Islet of Langerhans (tissue), 1 donor: ENCODE results near the gene HOXA5.

Experiments
- FAIRE-seq: peaks from one replicate; lab custom pipeline; 2011; peaks lifted over from hg19 to GRCh38; lab: Jason Lieb, UNC

The HOXA5 gene

GRCh38 chr7:27132978-27133377, 10.5 kb downstream of the HOXA5 start:
- no peak for FAIRE-seq

DNA sequence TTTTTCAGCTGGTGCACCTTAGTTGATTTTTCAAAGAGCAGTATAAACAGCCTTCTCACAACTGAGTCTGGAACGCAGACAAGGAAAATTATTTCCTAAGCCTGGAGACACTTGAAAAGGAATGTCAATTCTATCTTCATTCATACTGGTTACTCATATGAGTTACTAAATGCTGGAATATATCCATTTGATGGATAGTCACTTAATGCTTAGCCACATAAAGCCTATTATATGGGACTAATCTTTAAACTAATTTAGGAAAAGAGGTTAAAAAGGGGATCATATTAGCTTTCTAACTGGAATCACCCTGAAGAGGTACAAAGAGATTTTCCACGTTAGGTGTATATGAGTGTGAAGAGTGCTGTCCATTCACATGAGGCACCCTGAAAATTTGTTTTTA, 11.3 kb downstream of the HOXA5 start:
- FAIRE-seq = no peak

- no peak for FAIRE-seq
These were observed 12.1 kb downstream of the HOXA5 start for GRCh38 chr7:27131390-27131819.

DNA sequence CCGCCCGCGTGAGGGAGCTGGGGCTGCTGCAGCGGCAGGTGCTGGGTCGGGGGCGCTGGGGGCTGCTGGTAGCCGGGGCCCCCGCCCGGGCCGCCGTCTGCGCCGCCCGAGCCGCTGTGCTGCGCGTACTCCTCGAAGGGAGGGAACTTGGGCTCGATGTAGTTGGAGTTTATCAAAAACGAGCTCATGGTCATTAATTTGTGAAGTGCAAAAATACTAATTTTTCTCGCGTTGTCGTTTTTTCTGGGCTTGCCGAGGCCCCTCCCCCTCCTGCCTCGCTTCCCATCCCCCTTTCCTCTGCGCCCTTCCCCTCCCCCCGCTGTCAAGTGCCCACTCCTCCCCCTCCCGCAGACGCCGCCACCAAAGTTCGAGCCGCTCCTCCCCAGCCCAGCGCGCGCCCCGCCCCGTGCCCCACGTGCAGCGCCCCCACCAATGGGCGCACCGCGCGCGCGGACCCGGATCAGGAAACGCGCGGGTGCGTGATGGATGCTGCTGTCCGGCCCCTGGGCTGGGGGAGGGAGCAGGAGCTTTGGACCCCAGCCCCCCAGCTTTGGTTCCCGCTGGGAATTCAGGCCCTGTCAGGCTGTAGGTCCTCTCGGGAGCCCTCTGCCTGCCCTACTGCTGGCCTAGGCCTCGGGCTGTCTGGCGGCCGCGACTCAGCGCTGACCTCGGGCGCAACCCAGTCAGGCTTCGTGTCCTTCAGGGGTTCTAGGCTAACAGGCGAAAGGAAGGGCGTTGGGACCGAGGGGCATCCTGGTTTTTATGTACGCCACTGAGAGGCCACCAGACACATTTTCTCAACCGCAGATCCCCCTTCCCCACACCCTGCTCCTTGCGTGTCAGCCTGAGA, 12.7 kb downstream of the HOXA5 start, which contains the start of gene HOXA4:
Gene HOXA4, minus strand, starts transcription at position 218 of the 850 bp plus-strand sequence. Its CDS starts 24 bp downstream, at position 194.
- no peak for FAIRE-seq

- FAIRE-seq = no peak
These were observed 13.5 kb downstream of the HOXA5 start for GRCh38 chr7:27129729-27130539.

GRCh38 chr7:27128776-27129728, 14.4 kb downstream of the HOXA5 start:
- FAIRE-seq = no peak

DNA sequence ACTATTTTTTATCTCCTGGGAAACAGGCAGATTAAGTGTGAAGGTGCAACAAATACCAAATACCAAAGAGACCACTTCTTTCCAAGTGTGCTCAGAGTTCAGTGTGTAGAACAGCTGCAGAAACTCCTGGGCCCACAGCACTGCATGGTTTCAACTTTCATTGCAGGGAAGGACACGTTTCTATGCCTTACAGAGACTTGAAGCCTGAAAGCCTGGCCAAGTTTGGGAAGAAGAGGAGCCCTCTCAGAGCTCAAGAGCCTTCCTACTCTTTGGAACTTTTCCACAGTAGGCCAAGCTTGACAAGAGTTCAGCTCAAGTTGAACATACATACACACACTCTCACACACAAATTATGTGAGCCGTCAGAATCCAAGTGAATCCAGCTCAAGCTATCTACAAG, 15.4 kb downstream of the HOXA5 start:
- FAIRE-seq = no peak

- no peak for FAIRE-seq
These were observed 16.7 kb downstream of the HOXA5 start for GRCh38 chr7:27126596-27127327.

DNA sequence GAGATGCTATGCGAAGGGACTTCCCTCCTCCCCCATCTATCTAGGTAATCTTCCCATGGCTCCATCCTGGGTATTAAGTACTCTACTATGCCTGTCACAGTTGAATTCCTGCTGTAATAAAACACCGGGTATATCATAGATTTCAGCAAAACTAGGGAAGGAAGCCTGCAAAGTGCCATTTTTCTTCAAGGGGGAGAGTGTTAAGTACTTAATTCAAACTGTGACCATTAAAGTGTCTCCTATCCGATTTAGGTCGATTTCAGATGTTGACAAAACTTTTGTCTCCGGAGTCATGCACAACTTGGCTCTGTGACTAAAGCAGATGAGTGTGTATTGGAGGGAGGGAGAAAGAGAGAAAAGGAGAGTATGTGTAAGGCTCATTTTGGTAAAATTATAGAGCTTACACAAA, 17.5 kb downstream of the HOXA5 start:
- FAIRE-seq = no peak

DNA sequence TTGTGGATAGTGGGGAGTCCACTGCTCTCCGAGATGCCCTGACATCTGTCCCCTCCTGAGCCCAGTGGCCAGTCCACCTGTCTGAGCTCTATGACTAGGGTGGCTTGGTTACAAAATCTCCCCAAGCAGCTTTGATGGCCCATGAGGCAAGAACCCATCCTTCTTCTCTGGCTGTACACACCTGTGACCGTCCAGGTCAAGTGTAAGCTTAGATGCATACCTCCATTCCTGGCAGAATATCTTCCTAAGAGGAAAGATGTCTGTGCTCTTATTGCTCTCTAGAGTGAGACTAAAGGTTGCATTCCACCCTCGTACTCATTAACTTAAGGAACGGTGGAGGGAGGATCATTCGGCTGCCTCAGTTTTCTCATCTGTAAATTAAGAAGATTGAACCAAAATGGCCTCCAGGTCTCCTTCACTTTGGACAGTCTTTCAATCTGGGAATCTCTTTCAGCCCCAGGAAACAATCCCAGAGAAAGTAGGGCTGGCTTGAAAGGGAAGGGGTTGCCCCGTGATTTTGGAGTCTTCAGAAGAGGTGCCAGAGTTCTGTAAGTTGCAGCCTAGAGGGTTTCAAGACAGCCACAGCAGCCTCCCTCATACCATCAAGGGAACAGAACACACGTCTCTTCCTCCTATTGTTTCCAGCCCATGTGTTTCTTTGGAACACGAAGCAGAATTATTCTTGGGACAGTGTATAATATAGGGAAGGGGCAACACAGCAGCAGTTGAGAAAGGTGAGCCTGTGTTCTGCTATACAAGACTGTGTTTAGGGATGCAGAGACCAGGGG, 18.4 kb downstream of the HOXA5 start:
- no peak for FAIRE-seq

GRCh38 chr7:27124096-27124901, 19.2 kb downstream of the HOXA5 start:
- no peak for FAIRE-seq

DNA sequence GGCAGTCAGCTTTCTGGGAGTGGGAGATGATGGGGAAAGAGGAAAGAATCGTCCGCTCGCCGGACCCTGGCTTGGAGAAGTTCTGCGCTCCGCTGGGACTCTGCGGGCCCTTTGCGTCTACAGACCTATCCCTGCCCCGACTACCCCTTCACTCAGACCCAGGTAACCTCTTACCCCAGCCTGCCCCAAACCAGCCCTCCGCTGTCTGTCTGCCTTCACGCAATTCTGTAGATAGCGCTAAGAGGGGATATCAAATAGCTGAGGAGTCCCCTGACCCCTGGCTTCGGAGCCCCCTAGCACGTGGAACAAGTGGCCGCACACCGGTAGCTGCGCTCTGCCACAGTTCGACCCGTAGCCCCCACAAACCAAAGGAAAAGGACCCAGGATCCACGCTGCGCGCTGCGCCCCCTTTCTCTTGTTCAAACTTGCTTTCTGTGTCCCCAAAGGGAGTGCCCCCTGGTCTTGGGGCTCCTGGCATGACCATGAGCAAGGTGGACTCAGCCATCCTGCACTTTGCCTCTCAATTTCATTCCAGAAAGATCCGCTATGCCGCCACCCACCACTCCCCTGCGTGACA, 19.9 kb downstream of the HOXA5 start:
- no peak for FAIRE-seq

DNA sequence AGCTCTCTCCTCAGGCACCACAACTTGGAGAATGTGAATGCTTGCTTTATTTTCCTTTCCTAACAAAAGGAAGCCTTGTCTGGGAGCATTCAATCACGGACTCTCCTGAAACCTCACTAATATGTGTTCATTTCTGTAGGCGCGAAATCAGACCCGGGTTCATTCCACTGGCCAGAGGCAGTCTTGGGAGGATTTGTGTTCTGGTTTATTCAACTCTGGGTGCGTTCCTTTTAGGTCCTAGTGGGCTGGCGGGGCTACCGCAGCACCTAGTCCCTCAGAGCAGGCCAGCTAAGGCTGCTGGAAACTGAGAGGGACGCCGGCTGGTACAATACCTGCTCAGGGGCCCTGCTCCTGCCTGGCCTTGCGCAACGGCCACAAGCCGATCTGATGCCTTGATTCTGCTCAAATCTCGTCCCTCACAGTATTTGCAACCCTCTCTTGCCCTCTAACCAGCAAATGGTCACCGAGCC, 20.4 kb downstream of the HOXA5 start:
- FAIRE-seq = no peak

- no peak for FAIRE-seq
These were observed 21.2 kb downstream of the HOXA5 start for GRCh38 chr7:27122077-27122910.

DNA sequence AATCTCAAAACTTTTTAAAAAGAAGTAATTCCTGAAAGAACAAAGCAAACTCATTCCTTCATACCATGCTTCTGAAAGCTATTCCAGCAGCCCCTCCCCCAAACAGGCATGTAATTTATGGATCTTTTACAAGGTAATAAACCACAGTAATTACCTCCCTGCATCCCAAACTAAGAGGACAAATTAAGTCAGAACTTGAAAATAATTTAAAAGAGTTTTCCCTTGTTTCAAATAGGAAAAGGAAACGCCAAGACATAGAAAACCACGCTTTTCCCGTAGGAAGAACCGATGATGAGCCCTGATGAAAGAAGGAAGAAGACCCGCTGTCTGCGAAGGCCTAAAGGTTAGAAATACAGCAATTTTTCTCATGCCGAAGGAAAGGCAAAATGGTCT, 21.8 kb downstream of the HOXA5 start:
- FAIRE-seq = no peak

DNA sequence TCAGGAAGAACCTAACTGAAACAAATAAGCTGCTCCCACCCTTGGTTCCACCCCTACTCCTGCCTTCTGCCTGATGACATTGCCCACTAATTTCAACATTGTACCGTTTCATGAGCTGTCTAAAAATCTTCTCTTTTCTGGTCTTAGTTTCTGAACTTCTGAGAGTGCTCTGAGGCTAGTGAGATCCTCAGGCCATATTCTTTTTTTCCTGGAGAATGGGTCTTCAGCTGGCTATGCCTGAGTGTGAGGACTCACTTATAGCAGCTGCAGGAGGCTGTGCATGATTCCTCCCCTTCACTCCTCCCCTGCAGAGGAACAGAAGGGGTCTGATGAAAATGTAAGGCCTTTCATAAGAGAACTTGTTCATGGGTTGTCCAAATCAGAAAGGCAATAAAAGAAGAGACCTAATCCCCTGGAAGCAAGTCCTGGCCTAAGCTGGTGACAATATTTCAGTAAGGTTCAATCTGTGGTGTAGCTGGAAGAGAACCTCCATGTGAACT, 24.0 kb downstream of the HOXA5 start:
- FAIRE-seq = no peak

- FAIRE-seq = no peak
These were observed 24.9 kb downstream of the HOXA5 start for GRCh38 chr7:27118580-27118979.

DNA sequence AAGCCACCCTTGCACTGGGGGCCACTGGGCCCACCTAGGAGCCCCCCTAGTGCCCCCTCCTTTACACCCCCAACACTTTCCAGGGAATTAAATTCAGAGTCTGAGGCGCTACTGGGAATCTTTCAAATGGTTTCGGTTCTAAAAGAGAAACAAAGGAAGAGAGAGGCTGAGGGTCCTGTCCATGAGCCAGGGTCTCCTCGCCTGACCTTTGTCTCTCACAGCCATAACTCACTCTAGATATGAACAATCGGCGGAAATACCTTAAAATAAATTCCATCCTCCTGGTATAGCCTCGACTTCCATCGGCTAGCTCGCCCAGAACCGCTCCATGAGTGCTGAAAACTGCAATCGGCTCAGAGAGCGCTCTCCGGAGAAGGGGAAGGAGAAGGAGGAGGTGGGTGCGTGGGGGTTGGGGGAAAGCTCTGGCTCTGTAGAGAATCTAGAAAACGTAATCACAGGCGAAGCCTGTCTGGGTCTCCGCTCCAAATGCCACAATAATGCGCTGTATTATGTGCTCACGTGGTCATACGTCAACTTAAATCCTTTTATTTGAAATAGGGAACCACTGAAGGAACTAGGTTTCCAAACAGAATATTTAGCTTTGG, 25.5 kb downstream of the HOXA5 start:
- no peak for FAIRE-seq
